H1 (cell line): ENCODE data around the gene CMIP. TPM values are rescaled to one million over a fixed set of nuclear protein-coding genes. Genes with fewer than 3 reads are reported as not detected.

Experiments used
- CTCF ChIA-PET: fragments of 300-600 bp; sonication (Branson Sonifier 250); formaldehyde crosslinking; loops from one replicate; lab custom pipeline; 2021; ENCODE audit not compliant: partially characterized antibody; lab: Charles Lee
- POLR2A ChIA-PET: fragments of 300-600 bp; sonication (Branson Sonifier 250); formaldehyde crosslinking; loops from one replicate; lab custom pipeline; 2021; ENCODE audit warnings: inconsistent platforms; ENCODE audit not compliant: partially characterized antibody; lab: Charles Lee
- DNase-seq, 2 experiments: peaks; one replicate each; pipeline versions ENCODE4 v3.0.0 to v3.0.0-alpha.2; 2010 to 2022; ENCODE audit warnings: low spot score in 2 of 2, low read depth in 1 of 2, mixed read lengths in 1 of 2
- FAIRE-seq: peaks from 2 replicates; lab custom pipeline; 2011; peaks lifted over from hg19 to GRCh38; lab: Jason Lieb, UNC
- H2AFZ ChIP-seq: 2 replicates; pipeline ENCODE4 v1.8.1; 2012; ENCODE audit warnings: low read length, inconsistent platforms
- H2AK5ac ChIP-seq: 2 replicates; pipeline ENCODE4 v1.6.1; 2013; ENCODE audit warnings: low read depth, low read length
- H2BK120ac ChIP-seq: replicated peaks from 2 replicates; pipeline ENCODE3; 2013; ENCODE audit warnings: low read depth, low read length, inconsistent platforms
- H2BK12ac ChIP-seq: 2 replicates; pipeline ENCODE4 v1.6.1; 2013; ENCODE audit warnings: low read depth, low read length
- H2BK15ac ChIP-seq: 2 replicates; pipeline ENCODE4 v1.6.1; 2013; ENCODE audit warnings: low read length
- H2BK20ac ChIP-seq: 2 replicates; pipeline ENCODE4 v1.6.1; 2013; ENCODE audit warnings: low read length
- H2BK5ac ChIP-seq: 2 replicates; pipeline ENCODE4 v1.6.1; 2013; ENCODE audit warnings: low read depth, low read length
- H3K14ac ChIP-seq: 2 replicates; pipeline ENCODE4 v1.6.1; 2013; ENCODE audit warnings: inconsistent platforms; ENCODE audit not compliant: insufficient read length
- H3K18ac ChIP-seq: 2 replicates; pipeline ENCODE4 v1.6.1; 2013; ENCODE audit warnings: low read length; ENCODE audit errors: extremely low read depth
- H3K23ac ChIP-seq: 2 replicates; pipeline ENCODE4 v1.6.1; 2013; ENCODE audit warnings: inconsistent platforms; ENCODE audit not compliant: insufficient read length
- H3K23me2 ChIP-seq: 2 replicates; pipeline ENCODE4 v1.6.1; 2013; ENCODE audit warnings: low read depth, low read length
- H3K27ac ChIP-seq: 2 replicates; pipeline ENCODE4 v1.6.1; 2011; ENCODE audit warnings: low read depth, low read length, inconsistent platforms
- H3K27me3 ChIP-seq, 4 experiments: replicated peaks in 1 of 4; 1 replicate in 1 of 4; 2 replicates in 3 of 4; pipeline versions ENCODE4 v1.6.1 to v1.8.1; 2011 to 2013; ENCODE audit warnings: low read length in 3 of 4, mild to moderate bottlenecking in 3 of 4, inconsistent platforms in 2 of 4, mixed read lengths in 2 of 4, moderate library complexity in 1 of 4; ENCODE audit not compliant: control insufficient read depth in 3 of 4, insufficient read depth in 3 of 4; ENCODE audit errors: extremely low read depth in 1 of 4
- H3K36me3 ChIP-seq, 4 experiments: 2 replicates each; pipeline versions ENCODE4 v1.6.1 to v1.8.1; 2011 to 2013; ENCODE audit warnings: mild to moderate bottlenecking in 4 of 4, low read length in 3 of 4, moderate library complexity in 2 of 4, control low read depth in 1 of 4, inconsistent platforms in 1 of 4; ENCODE audit not compliant: insufficient read depth in 4 of 4, control insufficient read depth in 2 of 4
- H3K4ac ChIP-seq: replicated peaks from 2 replicates; pipeline ENCODE3; 2013; ENCODE audit warnings: low read length, low read depth, mixed read lengths, inconsistent platforms; ENCODE audit not compliant: insufficient read length
- H3K4me1 ChIP-seq, 4 experiments: replicated peaks in 1 of 4; 1 replicate in 1 of 4; 2 replicates in 3 of 4; pipeline versions ENCODE4 v1.6.1 to v1.8.1; 2011 to 2013; ENCODE audit warnings: low read length in 3 of 4, inconsistent platforms in 2 of 4, mixed read lengths in 1 of 4; ENCODE audit not compliant: insufficient read depth in 4 of 4, control insufficient read depth in 3 of 4
- H3K4me2 ChIP-seq, 2 experiments: 2 replicates each; pipeline versions ENCODE4 v1.6.1 to v1.8.1; 2011 to 2013; ENCODE audit warnings: low read depth in 2 of 2, low read length in 2 of 2, control low read depth in 1 of 2, inconsistent platforms in 1 of 2, mild to moderate bottlenecking in 1 of 2; ENCODE audit not compliant: insufficient read depth in 1 of 2
- H3K4me3 ChIP-seq, 4 experiments: fragments of 200-600, 300-600 bp in 1 of 4; sonication (generic), shearing (Covaris generic), sonication (Bioruptor Twin) in 1 of 4; 2 replicates each; pipeline versions ENCODE4 v1.5.1 to v1.8.1; 2011 to 2016; ENCODE audit warnings: low read length in 4 of 4, low read depth in 3 of 4, control low read depth in 2 of 4, inconsistent platforms in 2 of 4, mild to moderate bottlenecking in 2 of 4, mixed read lengths in 1 of 4, moderate library complexity in 1 of 4; ENCODE audit not compliant: insufficient read depth in 2 of 4; ENCODE audit errors: extremely low read depth in 1 of 4
- H3K56ac ChIP-seq: replicated peaks from 2 replicates; pipeline ENCODE3; 2013; ENCODE audit warnings: low read depth, mild to moderate bottlenecking, mixed read lengths, low read length, inconsistent platforms; ENCODE audit not compliant: insufficient read length
- H3K79me1 ChIP-seq: 2 replicates; pipeline ENCODE4 v1.6.1; 2013; ENCODE audit warnings: low read depth, low read length, control low read depth
- H3K79me2 ChIP-seq, 2 experiments: 2 replicates each; pipeline versions ENCODE4 v1.6.1 to v1.8.1; 2012 to 2013; ENCODE audit warnings: low read length in 2 of 2, mild to moderate bottlenecking in 2 of 2, inconsistent platforms in 1 of 2; ENCODE audit not compliant: insufficient read depth in 2 of 2, control insufficient read depth in 1 of 2
- H3K9ac ChIP-seq, 4 experiments: replicated peaks in 1 of 4; 1 replicate in 1 of 4; 2 replicates in 3 of 4; pipeline versions ENCODE4 v1.6.1 to v1.8.1; 2011 to 2013; ENCODE audit warnings: low read depth in 3 of 4, low read length in 3 of 4, control low read depth in 2 of 4, mild to moderate bottlenecking in 2 of 4, moderate library complexity in 2 of 4, inconsistent platforms in 1 of 4; ENCODE audit errors: extremely low read depth in 1 of 4
- H3K9me3 ChIP-seq, 2 experiments: 2 replicates each; pipeline versions ENCODE4 v1.6.1 to v1.8.1; 2012 to 2013; ENCODE audit warnings: mild to moderate bottlenecking in 2 of 2, moderate library complexity in 2 of 2, control low read depth in 1 of 2, inconsistent platforms in 1 of 2, low read depth in 1 of 2, low read length in 1 of 2, mixed read lengths in 1 of 2; ENCODE audit not compliant: insufficient read depth in 2 of 2
- H4K20me1 ChIP-seq, 2 experiments: replicated peaks in 1 of 2; 2 replicates each; pipeline versions ENCODE3 to v1.8.1; 2011 to 2013; ENCODE audit warnings: inconsistent platforms in 2 of 2, low read length in 2 of 2, mild to moderate bottlenecking in 1 of 2; ENCODE audit not compliant: insufficient read depth in 2 of 2, control insufficient read depth in 1 of 2
- H4K5ac ChIP-seq: 2 replicates; pipeline ENCODE4 v1.6.1; 2013; ENCODE audit warnings: low read length, low read depth, mixed read lengths, inconsistent platforms; ENCODE audit not compliant: insufficient read length
- H4K8ac ChIP-seq: 2 replicates; pipeline ENCODE4 v1.8.0; 2013; ENCODE audit warnings: mild to moderate bottlenecking, moderate library complexity, low read length, inconsistent platforms; ENCODE audit not compliant: insufficient read depth; ENCODE audit errors: extremely low read depth
- H4K91ac ChIP-seq: replicated peaks from 2 replicates; pipeline ENCODE3; 2013; ENCODE audit warnings: low read length, mixed read lengths, inconsistent platforms; ENCODE audit not compliant: insufficient read length
- ASH2L ChIP-seq: fragments of 200-600, 300-600 bp; sonication (generic); IDR thresholded peaks from one replicate; pipeline ENCODE4 v1.7.1; 2017; ENCODE audit warnings: low read length
- BCL11A ChIP-seq, 2 experiments: IDR thresholded peaks; one replicate each; pipeline ENCODE4 v1.6.1; 2011; ENCODE audit warnings: low read depth in 2 of 2, low read length in 2 of 2, mild to moderate bottlenecking in 2 of 2
- CBX5 ChIP-seq: fragments of 300-800, 300-1000 bp; sonication (generic); IDR thresholded peaks from 2 replicates; pipeline ENCODE4 v1.7.1; 2016; ENCODE audit warnings: antibody characterized with exemption, low read length, low read depth
- CREB1 ChIP-seq: IDR thresholded peaks from 2 replicates; pipeline ENCODE4 v1.6.1; 2012; ENCODE audit warnings: inconsistent platforms
- GTF2F1 ChIP-seq: IDR thresholded peaks from 2 replicates; pipeline ENCODE4 v1.6.1; 2012; ENCODE audit warnings: low read depth, low read length, improper control_type of control experiment, borderline replicate concordance
- HDAC2 ChIP-seq, 2 experiments: fragments of 300-600 bp in 1 of 2; sonication (generic) in 1 of 2; IDR thresholded peaks; 2 replicates each; pipeline ENCODE4 v1.6.1; 2011 to 2012; ENCODE audit warnings: low read depth in 2 of 2, low read length in 2 of 2, mild to moderate bottlenecking in 2 of 2, moderate library complexity in 2 of 2, borderline replicate concordance in 1 of 2, inconsistent platforms in 1 of 2
- HDAC6 ChIP-seq: IDR thresholded peaks from one replicate; pipeline ENCODE4 v1.7.1; 2012; ENCODE audit warnings: low read depth, mild to moderate bottlenecking, inconsistent platforms, low read length, moderate library complexity
- NANOG ChIP-seq: IDR thresholded peaks from 2 replicates; pipeline ENCODE4 v1.6.1; 2011; ENCODE audit warnings: low read length, low read depth, mild to moderate bottlenecking, inconsistent platforms; ENCODE audit not compliant: insufficient read depth, poor library complexity, severe bottlenecking
- SAP30 ChIP-seq: fragments of 300-600 bp; sonication (generic); IDR thresholded peaks from 2 replicates; pipeline ENCODE4 v1.7.1; 2012; ENCODE audit warnings: low read length, moderate library complexity, mild to moderate bottlenecking, inconsistent platforms; ENCODE audit not compliant: insufficient read depth, insufficient replicate concordance
- TBP ChIP-seq: IDR thresholded peaks from 2 replicates; pipeline ENCODE4 v1.6.1; 2011; ENCODE audit warnings: low read depth, low read length, improper control_type of control experiment
- ZNF274 ChIP-seq: IDR thresholded peaks from 2 replicates; pipeline ENCODE4 v1.7.0; 2012; ENCODE audit warnings: low read length, borderline replicate concordance; ENCODE audit errors: extremely low read depth
- WGBS, 2 experiments: shearing (Covaris generic) in 1 of 2; methylation state at CpG; one replicate each; pipeline versions ENCODE4 v1.1.6 to v1.1.7; 2013 to 2015; ENCODE audit warnings: low lambda C conversion rate in 2 of 2, mixed read lengths in 2 of 2, inconsistent platforms in 1 of 2, low coverage in 1 of 2, missing lambda C conversion rate in 1 of 2; ENCODE audit not compliant: insufficient replicate concordance in 2 of 2, insufficient coverage in 1 of 2, insufficient read length in 1 of 2; ENCODE audit errors: extremely low coverage in 1 of 2, missing lambda C conversion rate in 1 of 2; 5-methylcytosine and 5-hydroxymethylcytosine counted together
- polyA plus RNA-seq, 7 experiments: library from polyadenylated mRNA; depleted of rRNA in 3 of 7; stranded (reverse) in 5 of 7; unstranded in 2 of 7; fragments of >200 nt in 5 of 7; fragments of 200-250 nt in 2 of 7; gene quantifications; 1 replicate in 5 of 7; 2 replicates in 1 of 7; 4 replicates in 1 of 7; pipeline versions ENCODE4 v1.2.1 to v1.2.3, GENCODE V29; 2011 to 2013; ENCODE audit warnings: missing spikeins in 2 of 7, mixed read lengths in 2 of 7
- total RNA-seq: library from RNA; stranded (reverse); fragmentation: NEBNext Ultra II Directional; extraction: Animal tissue kit (Norgen Biotek cat#: 25700); gene quantifications from 2 replicates; pipeline ENCODE4 v1.2.1, GENCODE V29; 2021

CMIP gene
- total and polyA plus RNA-seq, 2 of the 8 experiments (the other 6 are each of a cell fraction or from before 2014, with no cell fraction given): 7.9 to 53.2 TPM

- Histone ChIP-seq H3K27ac (no peak overlapping the region), H3K9ac (no peak overlapping the region), H3K9me3 (no peaks in the 10 kb centered on the region), H3K79me1 (peaks cover 28% of the 10 kb centered on the region), H2AFZ (no peak overlapping the region), H3K27me3 (no peaks in the 10 kb centered on the region), H2BK5ac (no peak overlapping the region), H4K8ac (peak overlapping the region; percentile 4; the same call in 1 of the 2 replicates), H3K4me3 (no peak overlapping the region), H3K23ac (no peak overlapping the region), H2BK15ac (no peak overlapping the region), H3K36me3 (no peaks in the 10 kb centered on the region), H4K20me1 (peaks cover 4 to 16% of the 10 kb centered on the region in 2 experiments), H3K23me2 (no peaks in the 10 kb centered on the region), H2BK120ac (no peak overlapping the region), H2BK12ac (no peak overlapping the region), H2AK5ac (no peak overlapping the region), H4K91ac (no peak overlapping the region), H3K4ac (no peak overlapping the region), H4K5ac (no peak overlapping the region), H3K4me1 (peaks cover 0 to 19% (median 5%) of the 10 kb centered on the region in 4 experiments; a peak in 5 of 7 replicates), H3K18ac (no peak overlapping the region), H3K14ac (no peak overlapping the region), H2BK20ac (no peak overlapping the region), H3K56ac (no peak overlapping the region), H3K4me2 (no peak overlapping the region), H3K79me2 (peaks cover 0 to 81% of the 10 kb centered on the region in 2 experiments; a peak in 2 of 4 replicates)
- 84% methylated on average over 17 of the region's 17 CpGs; no CpG with 5 or more reads in 1 of the 2 experiments for WGBS, 2 experiments
- DNase-seq: no peak
- no peak for FAIRE-seq
- CTCF ChIA-PET: interaction anchor here (1.2 kb wide), 1 partner anchor 85 kb away, joined by 3 read pairs; no protein-coding TSS in a partner anchor
- POLR2A ChIA-PET: no interaction called here
- TF ChIP-seq CBX5: no peak
- TF ChIP-seq SAP30: no peak
- no peak for TF ChIP-seq NANOG
- TF ChIP-seq BCL11A (IDR thresholded peaks at IDR 0.05; ENCODE audit: low read depth in 2 of 2, low read length in 2 of 2): no peak
- TF ChIP-seq ZNF274: no peak
- TF ChIP-seq HDAC6: no peak
- no peak for TF ChIP-seq GTF2F1
- no peak for TF ChIP-seq CREB1
- TF ChIP-seq HDAC2 (IDR thresholded peaks at IDR 0.05; ENCODE audit: borderline replicate concordance in 1 of 2, low read depth in 2 of 2, low read length in 2 of 2): no peak
- no peak for TF ChIP-seq TBP
- TF ChIP-seq ASH2L: no peak
These were observed 57.9 kb downstream of the CMIP start for GRCh38 chr16:81502396-81503070.
